Adipocyte (in vitro differentiated cells): ENCODE results near the gene DR1.
"Not testable (repeated sequence)": the region's sequence is repeated elsewhere in the genome, so short reads cannot be mapped to it uniquely, and the experiment has no call there.

Source experiments
- DNase-seq: peaks from one replicate; pipeline ENCODE4 v3.0.0-alpha.2; 2015; ENCODE audit warnings: low read depth
- H3K27me3 ChIP-seq: replicated peaks from 2 replicates; pipeline ENCODE4 v1.7.0; 2013; ENCODE audit warnings: mild to moderate bottlenecking, low read length, moderate library complexity; ENCODE audit not compliant: control insufficient read depth, insufficient read depth
- H3K36me3 ChIP-seq: 2 replicates; pipeline ENCODE4 v1.7.0; 2013; ENCODE audit warnings: low read length, mild to moderate bottlenecking, moderate library complexity; ENCODE audit not compliant: control insufficient read depth, insufficient read depth, severe bottlenecking
- H3K4me1 ChIP-seq: 2 replicates; pipeline ENCODE4 v1.7.0; 2013; ENCODE audit warnings: mild to moderate bottlenecking, low read length, moderate library complexity; ENCODE audit not compliant: control insufficient read depth, insufficient read depth
- H3K4me3 ChIP-seq: 2 replicates; pipeline ENCODE4 v1.7.0; 2013; ENCODE audit warnings: mild to moderate bottlenecking, low read length, moderate library complexity
- H3K9ac ChIP-seq: 2 replicates; pipeline ENCODE4 v1.7.0; 2013; ENCODE audit warnings: mild to moderate bottlenecking, low read length, moderate library complexity
- H3K9me3 ChIP-seq: 2 replicates; pipeline ENCODE4 v1.7.0; 2013; ENCODE audit warnings: mild to moderate bottlenecking, low read length, moderate library complexity; ENCODE audit not compliant: control insufficient read depth

The DR1 gene

GRCh38 chr1:93344484-93344883 lies 1.2 kb upstream of the DR1 start:
- no peak overlapping the region for H3K4me3 ChIP-seq
- H3K9me3 ChIP-seq, result no peaks in the 10 kb centered on the region
- H3K27me3 ChIP-seq, result no peaks in the 10 kb centered on the region
- H3K9ac ChIP-seq, result no peak overlapping the region
- H3K36me3 ChIP-seq, result no peaks in the 10 kb centered on the region
- no peak for DNase-seq
- H3K4me1 ChIP-seq, result peaks cover 13% of the 10 kb centered on the region

GRCh38 chr1:93344886-93345632 lies 648 bp upstream of the DR1 start:
- Histone ChIP-seq H3K4me1 (peaks cover 19% of the 10 kb centered on the region), H3K9ac (peak overlapping the region; percentile 99), H3K4me3 (peak overlapping the region; percentile 93), H3K36me3 (no peaks in the 10 kb centered on the region), H3K9me3 (no peaks in the 10 kb centered on the region), H3K27me3 (no peaks in the 10 kb centered on the region)
- no peak for DNase-seq

GRCh38 chr1:93346421-93346993 lies 800 bp downstream of the DR1 start:
- H3K4me3 ChIP-seq, result peak overlapping the region; percentile 93
- peak overlapping the region; percentile 99 for H3K9ac ChIP-seq
- H3K27me3 ChIP-seq, result no peaks in the 10 kb centered on the region
- no peaks in the 10 kb centered on the region for H3K9me3 ChIP-seq
- DNase-seq, result peak; percentile 61
- H3K4me1 ChIP-seq, result peaks cover 28% of the 10 kb centered on the region
- no peaks in the 10 kb centered on the region for H3K36me3 ChIP-seq

GRCh38 chr1:93347334-93347899 lies 1.7 kb downstream of the DR1 start:
- no peaks in the 10 kb centered on the region for H3K36me3 ChIP-seq
- H3K4me3 ChIP-seq, result peak overlapping the region; percentile 93
- H3K9ac ChIP-seq, result peak overlapping the region; percentile 99
- peaks cover 29% of the 10 kb centered on the region for H3K4me1 ChIP-seq
- DNase-seq, result peak; percentile 35
- H3K27me3 ChIP-seq, result no peaks in the 10 kb centered on the region
- H3K9me3 ChIP-seq, result no peaks in the 10 kb centered on the region

- Histone ChIP-seq H3K9me3 (no peaks in the 10 kb centered on the region), H3K4me3 (peak overlapping the region; percentile 93), H3K4me1 (peaks cover 37% of the 10 kb centered on the region), H3K36me3 (no peaks in the 10 kb centered on the region), H3K27me3 (no peaks in the 10 kb centered on the region), H3K9ac (peak overlapping the region; percentile 99)
- DNase-seq, result peak; percentile 45
These were observed 2.5 kb downstream of the DR1 start for GRCh38 chr1:93348104-93348728.

- Histone ChIP-seq H3K4me3 (peak overlapping the region; percentile 93), H3K9ac (peak overlapping the region; percentile 99), H3K27me3 (no peaks in the 10 kb centered on the region), H3K36me3 (peaks cover 8% of the 10 kb centered on the region), H3K9me3 (no peaks in the 10 kb centered on the region), H3K4me1 (peaks cover 49% of the 10 kb centered on the region)
- no peak for DNase-seq
These were observed 3.8 kb downstream of the DR1 start for GRCh38 chr1:93349231-93350135.

GRCh38 chr1:93350322-93350721 lies 4.6 kb downstream of the DR1 start:
- Histone ChIP-seq H3K4me1 (peaks cover 49% of the 10 kb centered on the region), H3K4me3 (peak overlapping the region; percentile 93), H3K36me3 (peaks cover 16% of the 10 kb centered on the region), H3K9ac (no peak overlapping the region), H3K27me3 (no peaks in the 10 kb centered on the region), H3K9me3 (no peaks in the 10 kb centered on the region)
- no peak for DNase-seq

- Histone ChIP-seq H3K36me3 (peaks cover 22% of the 10 kb centered on the region), H3K4me1 (peaks cover 49% of the 10 kb centered on the region), H3K4me3 (no peak overlapping the region), H3K9ac (no peak overlapping the region), H3K9me3 (no peaks in the 10 kb centered on the region), H3K27me3 (no peaks in the 10 kb centered on the region)
- DNase-seq, result no peak
These were observed 5.2 kb downstream of the DR1 start for GRCh38 chr1:93350875-93351274.

GRCh38 chr1:93351346-93351745 lies 5.6 kb downstream of the DR1 start:
- not testable (repeated sequence) for H3K4me3 ChIP-seq, H3K9me3 ChIP-seq, H3K9ac ChIP-seq, H3K27me3 ChIP-seq, DNase-seq
- Histone ChIP-seq H3K36me3 (peaks cover 26% of the 10 kb centered on the region), H3K4me1 (peaks cover 49% of the 10 kb centered on the region)

GRCh38 chr1:93352376-93352775 lies 6.7 kb downstream of the DR1 start:
- H3K36me3 ChIP-seq, result peaks cover 33% of the 10 kb centered on the region
- no peaks in the 10 kb centered on the region for H3K9me3 ChIP-seq
- H3K27me3 ChIP-seq, result no peaks in the 10 kb centered on the region
- H3K4me1 ChIP-seq, result peaks cover 49% of the 10 kb centered on the region
- H3K9ac ChIP-seq, result no peak overlapping the region
- H3K4me3 ChIP-seq, result no peak overlapping the region
- DNase-seq, result no peak
